H9 (cell line): Measurements from ENCODE around the gene CCDC60. TPM values are rescaled to one million over a fixed set of nuclear protein-coding genes. Genes with fewer than 3 reads are reported as not detected.

Experiments
- DNase-seq: peaks from one replicate; pipeline ENCODE4 v3.0.0-alpha.2; 2017
- H2AFZ ChIP-seq: one replicate; pipeline ENCODE4 v1.6.1; 2013; ENCODE audit warnings: mild to moderate bottlenecking, low read length, control low read depth, moderate library complexity
- H2AK5ac ChIP-seq: 2 replicates; pipeline ENCODE4 v1.6.1; 2013; ENCODE audit warnings: low read length, control low read depth, mixed read lengths; ENCODE audit not compliant: insufficient read length
- H2BK120ac ChIP-seq: one replicate; pipeline ENCODE4 v1.6.1; 2013; ENCODE audit warnings: low read depth, mild to moderate bottlenecking, low read length, control low read depth, inconsistent platforms; ENCODE audit not compliant: poor library complexity, severe bottlenecking
- H2BK12ac ChIP-seq: 2 replicates; pipeline ENCODE4 v1.6.1; 2013; ENCODE audit warnings: low read length, control low read depth, mixed read lengths, low read depth; ENCODE audit not compliant: insufficient read length
- H2BK15ac ChIP-seq: 2 replicates; pipeline ENCODE4 v1.6.1; 2013; ENCODE audit warnings: low read depth, low read length, control low read depth
- H2BK20ac ChIP-seq: one replicate; pipeline ENCODE4 v1.6.1; 2013; ENCODE audit warnings: low read depth, mild to moderate bottlenecking, low read length, control low read depth, inconsistent platforms; ENCODE audit not compliant: poor library complexity, severe bottlenecking
- H2BK5ac ChIP-seq: 2 replicates; pipeline ENCODE4 v1.6.1; 2013; ENCODE audit warnings: low read length, control low read depth, mixed read lengths; ENCODE audit not compliant: insufficient read length
- H3K14ac ChIP-seq: 2 replicates; pipeline ENCODE4 v1.6.1; 2013; ENCODE audit warnings: low read length, control low read depth; ENCODE audit not compliant: insufficient read depth
- H3K18ac ChIP-seq: 2 replicates; pipeline ENCODE4 v1.6.1; 2013; ENCODE audit warnings: low read depth, mild to moderate bottlenecking, mixed read lengths, low read length, control low read depth; ENCODE audit not compliant: insufficient read length
- H3K23ac ChIP-seq: 2 replicates; pipeline ENCODE4 v1.6.1; 2013; ENCODE audit warnings: low read length, control low read depth, mixed read lengths, low read depth; ENCODE audit not compliant: insufficient read length
- H3K23me2 ChIP-seq: 2 replicates; pipeline ENCODE4 v1.6.1; 2013; ENCODE audit warnings: low read depth, mild to moderate bottlenecking, mixed read lengths, low read length, control low read depth; ENCODE audit not compliant: insufficient read length, poor library complexity, severe bottlenecking
- H3K27ac ChIP-seq: 2 replicates; pipeline ENCODE4 v1.5.1; 2013; ENCODE audit warnings: low read length, control low read depth, mixed read lengths, low read depth; ENCODE audit not compliant: insufficient read length
- H3K27me3 ChIP-seq: 2 replicates; pipeline ENCODE4 v1.6.1; 2013; ENCODE audit warnings: low read length, control low read depth, inconsistent platforms; ENCODE audit not compliant: insufficient read depth
- H3K4ac ChIP-seq: 2 replicates; pipeline ENCODE4 v1.6.1; 2013; ENCODE audit warnings: low read depth, mild to moderate bottlenecking, control low read depth, inconsistent platforms, low read length, moderate library complexity
- H3K4me1 ChIP-seq: 2 replicates; pipeline ENCODE4 v1.6.1; 2013; ENCODE audit warnings: low read length, control low read depth, inconsistent platforms; ENCODE audit not compliant: insufficient read depth
- H3K4me2 ChIP-seq: 2 replicates; pipeline ENCODE4 v1.6.1; 2013; ENCODE audit warnings: low read length, control low read depth, mixed read lengths; ENCODE audit not compliant: insufficient read length, insufficient read depth
- H3K56ac ChIP-seq: 2 replicates; pipeline ENCODE4 v1.6.1; 2013; ENCODE audit warnings: low read depth, mild to moderate bottlenecking, mixed read lengths, low read length, control low read depth; ENCODE audit not compliant: insufficient read length
- H3K79me1 ChIP-seq: 2 replicates; pipeline ENCODE4 v1.6.1; 2013; ENCODE audit warnings: low read depth, mild to moderate bottlenecking, moderate library complexity, low read length, control low read depth, inconsistent platforms; ENCODE audit not compliant: insufficient read depth, poor library complexity, severe bottlenecking
- H3K79me2 ChIP-seq: 2 replicates; pipeline ENCODE4 v1.6.1; 2013; ENCODE audit warnings: low read length, control low read depth, inconsistent platforms; ENCODE audit not compliant: insufficient read depth
- H3K9ac ChIP-seq: 2 replicates; pipeline ENCODE4 v1.6.1; 2013; ENCODE audit warnings: low read length, control low read depth, mixed read lengths; ENCODE audit not compliant: insufficient read length; ENCODE audit errors: extremely low read depth
- H3K9me3 ChIP-seq: one replicate; pipeline ENCODE4 v1.6.1; 2013; ENCODE audit warnings: low read depth, low read length, inconsistent platforms; ENCODE audit not compliant: control insufficient read depth
- H3T11ph ChIP-seq: one replicate; pipeline ENCODE4 v1.6.1; 2013; ENCODE audit warnings: mild to moderate bottlenecking, low read length, control low read depth, inconsistent platforms
- H4K20me1 ChIP-seq: one replicate; pipeline ENCODE4 v1.6.1; 2013; ENCODE audit not compliant: control insufficient read depth, insufficient read length, insufficient read depth
- H4K5ac ChIP-seq: 2 replicates; pipeline ENCODE4 v1.6.1; 2013; ENCODE audit warnings: low read depth, mild to moderate bottlenecking, mixed read lengths, low read length, control low read depth; ENCODE audit not compliant: insufficient read length
- H4K8ac ChIP-seq: replicated peaks from 2 replicates; pipeline ENCODE4 v1.6.1; 2013; ENCODE audit warnings: low read length, control low read depth, mixed read lengths, low read depth; ENCODE audit not compliant: insufficient read length
- H4K91ac ChIP-seq: 2 replicates; pipeline ENCODE4 v1.6.1; 2013; ENCODE audit warnings: low read depth, mild to moderate bottlenecking, moderate library complexity, mixed read lengths, low read length, control low read depth; ENCODE audit not compliant: insufficient read length
- H3K27ac Mint-ChIP-seq, 3 experiments: 2 replicates in 2 of 3; 3 replicates in 1 of 3; pipeline ENCODE4 v1.8.0; 2020 to 2021; ENCODE audit warnings: mixed read lengths in 3 of 3, mild to moderate bottlenecking in 1 of 3, moderate library complexity in 1 of 3
- H3K27me3 Mint-ChIP-seq: 2 replicates; pipeline ENCODE4 v1.8.0; 2021; ENCODE audit warnings: low read depth, mild to moderate bottlenecking, moderate library complexity, mixed read lengths
- H3K36me3 Mint-ChIP-seq, 3 experiments: 2 replicates in 2 of 3; 3 replicates in 1 of 3; pipeline ENCODE4 v1.8.0; 2020 to 2021; ENCODE audit warnings: low read depth in 3 of 3, mixed read lengths in 3 of 3; ENCODE audit not compliant: insufficient read depth in 1 of 3
- H3K4me1 Mint-ChIP-seq, 2 experiments: 2 replicates each; pipeline ENCODE4 v1.8.0; 2020; ENCODE audit warnings: mixed read lengths in 2 of 2
- H3K4me3 Mint-ChIP-seq, 2 experiments: 2 replicates in 1 of 2; 3 replicates in 1 of 2; pipeline ENCODE4 v1.8.0; 2020 to 2021; ENCODE audit warnings: mild to moderate bottlenecking in 2 of 2, mixed read lengths in 2 of 2, moderate library complexity in 1 of 2
- H3K9me3 Mint-ChIP-seq, 2 experiments: 2 replicates in 1 of 2; 3 replicates in 1 of 2; pipeline ENCODE4 v1.8.0; 2020; ENCODE audit warnings: mild to moderate bottlenecking in 2 of 2, mixed read lengths in 2 of 2, moderate library complexity in 1 of 2
- WGBS: extraction: QIAGEN DNeasy Blood & Tissue Kit; methylation state at CpG from one replicate; pipeline ENCODE4 v1.1.7; 2013; ENCODE audit warnings: missing lambda C conversion rate, low lambda C conversion rate, mixed read lengths; ENCODE audit not compliant: insufficient read length; ENCODE audit errors: extremely low coverage; 5-methylcytosine and 5-hydroxymethylcytosine counted together
- total RNA-seq: library from RNA; stranded (reverse); gene quantifications from 2 replicates; pipeline ENCODE4 v1.2.1, GENCODE V29; 2021
- TF ChIP-seq, protein P1 (sequence below): fragments of 200-600 bp; sonication (generic); conservative IDR thresholded peaks from 3 replicates; pipeline ENCODE4 v1.8.0; 2021; ENCODE audit warnings: antibody characterized with exemption, mild to moderate bottlenecking

Gene CCDC60
- total RNA-seq, 1 experiment from 2014 or later, result 0.44 TPM

DNA sequence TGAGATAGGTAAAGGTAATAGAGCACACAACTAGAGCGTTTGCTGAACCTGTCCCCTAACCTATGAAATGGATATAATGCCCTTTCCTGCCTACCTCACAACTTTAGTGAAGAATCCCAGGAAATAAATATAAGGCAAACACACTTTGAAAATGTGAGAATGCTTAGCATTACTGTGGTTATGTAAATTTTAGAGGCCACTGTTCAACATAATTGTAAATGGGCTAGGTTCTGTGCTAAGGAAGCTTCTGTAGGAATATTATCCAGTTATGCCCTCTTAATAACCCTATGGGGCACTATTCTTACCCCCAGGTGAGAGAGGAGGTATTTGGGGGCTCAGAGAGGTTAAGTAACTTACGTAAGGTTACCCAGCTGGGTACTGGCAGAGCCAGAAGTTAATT lies 166.5 kb downstream of the CCDC60 start:
- Histone ChIP-seq H3K4ac (no peak overlapping the region), H2BK120ac (no peak overlapping the region), H2BK5ac (no peak overlapping the region), H4K20me1 (no peaks in the 10 kb centered on the region), H4K8ac (no peak overlapping the region), H3K23ac (no peak overlapping the region), H3T11ph (no peak overlapping the region), H2BK20ac (no peak overlapping the region), H3K9me3 (no peaks in the 10 kb centered on the region), H4K5ac (no peak overlapping the region), H3K27ac (no peak overlapping the region), H2BK12ac (no peak overlapping the region), H2AK5ac (no peak overlapping the region), H3K18ac (no peak overlapping the region), H3K79me1 (no peaks in the 10 kb centered on the region), H3K14ac (no peak overlapping the region), H4K91ac (no peak overlapping the region), H3K4me2 (no peak overlapping the region), H3K27me3 (no peaks in the 10 kb centered on the region), H2AFZ (no peak overlapping the region), H3K9ac (no peak overlapping the region), H2BK15ac (no peak overlapping the region), H3K56ac (no peak overlapping the region), H3K23me2 (no peaks in the 10 kb centered on the region), H3K79me2 (no peaks in the 10 kb centered on the region), H3K4me1 (peaks cover 7% of the 10 kb centered on the region; the same call in 1 of the 2 replicates)
- H3K36me3 Mint-ChIP-seq, result no peaks in the 10 kb centered on the region
- peaks cover 17 to 28% of the 10 kb centered on the region in 2 experiments for H3K4me1 Mint-ChIP-seq
- DNase-seq, result no peak
- H3K9me3 Mint-ChIP-seq, result no peaks in the 10 kb centered on the region
- no peak overlapping the region for H3K27ac Mint-ChIP-seq
- no CpG with 5 or more reads among the region's 2 CpGs for WGBS
- H3K27me3 Mint-ChIP-seq, result peaks cover 16% of the 10 kb centered on the region
- H3K4me3 Mint-ChIP-seq, result no peak overlapping the region
- TF ChIP-seq, protein P1, sequence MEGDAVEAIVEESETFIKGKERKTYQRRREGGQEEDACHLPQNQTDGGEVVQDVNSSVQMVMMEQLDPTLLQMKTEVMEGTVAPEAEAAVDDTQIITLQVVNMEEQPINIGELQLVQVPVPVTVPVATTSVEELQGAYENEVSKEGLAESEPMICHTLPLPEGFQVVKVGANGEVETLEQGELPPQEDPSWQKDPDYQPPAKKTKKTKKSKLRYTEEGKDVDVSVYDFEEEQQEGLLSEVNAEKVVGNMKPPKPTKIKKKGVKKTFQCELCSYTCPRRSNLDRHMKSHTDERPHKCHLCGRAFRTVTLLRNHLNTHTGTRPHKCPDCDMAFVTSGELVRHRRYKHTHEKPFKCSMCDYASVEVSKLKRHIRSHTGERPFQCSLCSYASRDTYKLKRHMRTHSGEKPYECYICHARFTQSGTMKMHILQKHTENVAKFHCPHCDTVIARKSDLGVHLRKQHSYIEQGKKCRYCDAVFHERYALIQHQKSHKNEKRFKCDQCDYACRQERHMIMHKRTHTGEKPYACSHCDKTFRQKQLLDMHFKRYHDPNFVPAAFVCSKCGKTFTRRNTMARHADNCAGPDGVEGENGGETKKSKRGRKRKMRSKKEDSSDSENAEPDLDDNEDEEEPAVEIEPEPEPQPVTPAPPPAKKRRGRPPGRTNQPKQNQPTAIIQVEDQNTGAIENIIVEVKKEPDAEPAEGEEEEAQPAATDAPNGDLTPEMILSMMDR, result no peak
